Mesenchymal stem cell (in vitro differentiated cells and primary cell): ENCODE results near the gene BSPRY.

Experiments used
- DNase-seq: peaks from one replicate; pipeline ENCODE4 v3.0.0-alpha.2; 2013
- H2AFZ ChIP-seq: one replicate; pipeline ENCODE4 v1.6.1; 2013; ENCODE audit warnings: low read depth, mild to moderate bottlenecking, control low read depth, inconsistent platforms, low read length, moderate library complexity
- H2AK5ac ChIP-seq: 2 replicates; pipeline ENCODE4 v1.6.1; 2013; ENCODE audit warnings: low read length, moderate library complexity, mild to moderate bottlenecking, inconsistent platforms; ENCODE audit not compliant: severe bottlenecking
- H2BK120ac ChIP-seq: one replicate; pipeline ENCODE4 v1.6.1; 2013; ENCODE audit warnings: low read depth, mild to moderate bottlenecking, inconsistent platforms, low read length, moderate library complexity
- H2BK12ac ChIP-seq, 2 experiments: one replicate each; pipeline ENCODE4 v1.6.1; 2013; ENCODE audit warnings: inconsistent platforms in 2 of 2, low read length in 2 of 2, mild to moderate bottlenecking in 2 of 2, moderate library complexity in 2 of 2, control low read depth in 1 of 2
- H2BK15ac ChIP-seq: one replicate; pipeline ENCODE4 v1.6.1; 2013; ENCODE audit warnings: mild to moderate bottlenecking, low read depth, inconsistent platforms; ENCODE audit not compliant: poor library complexity, severe bottlenecking
- H2BK5ac ChIP-seq: 2 replicates; pipeline ENCODE4 v1.6.1; 2013; ENCODE audit warnings: low read depth, mild to moderate bottlenecking, low read length, control low read depth, inconsistent platforms; ENCODE audit not compliant: poor library complexity, severe bottlenecking
- H3K14ac ChIP-seq, 2 experiments: one replicate each; pipeline ENCODE4 v1.6.1; 2013; ENCODE audit warnings: inconsistent platforms in 2 of 2, low read length in 2 of 2, control low read depth in 1 of 2, mild to moderate bottlenecking in 1 of 2, moderate library complexity in 1 of 2
- H3K18ac ChIP-seq, 2 experiments: one replicate each; pipeline ENCODE4 v1.6.1; 2013; ENCODE audit warnings: inconsistent platforms in 2 of 2, low read length in 2 of 2, control low read depth in 1 of 2, low read depth in 1 of 2, mild to moderate bottlenecking in 1 of 2
- H3K23ac ChIP-seq, 2 experiments: one replicate each; pipeline ENCODE4 v1.6.1; 2013; ENCODE audit warnings: inconsistent platforms in 2 of 2, low read length in 2 of 2, mild to moderate bottlenecking in 2 of 2, moderate library complexity in 2 of 2, control low read depth in 1 of 2
- H3K27ac ChIP-seq: 2 replicates; pipeline ENCODE4 v1.5.1; 2013; ENCODE audit warnings: mild to moderate bottlenecking, moderate library complexity, low read length, control low read depth, inconsistent platforms; ENCODE audit not compliant: poor library complexity, severe bottlenecking
- H3K27me3 ChIP-seq, 2 experiments: 2 replicates each; pipeline versions ENCODE4 v1.6.1 to v1.7.0; 2013; ENCODE audit warnings: low read length in 2 of 2, mild to moderate bottlenecking in 2 of 2, moderate library complexity in 2 of 2, control low read depth in 1 of 2, inconsistent platforms in 1 of 2; ENCODE audit not compliant: control insufficient read depth in 1 of 2, insufficient read depth in 1 of 2
- H3K36me3 ChIP-seq, 2 experiments: 2 replicates each; pipeline versions ENCODE4 v1.6.1 to v1.7.0; 2013; ENCODE audit warnings: low read length in 2 of 2, control low read depth in 1 of 2, inconsistent platforms in 1 of 2, low read depth in 1 of 2, mild to moderate bottlenecking in 1 of 2; ENCODE audit not compliant: insufficient read depth in 2 of 2, control insufficient read depth in 1 of 2
- H3K4ac ChIP-seq, 2 experiments: one replicate each; pipeline ENCODE4 v1.6.1; 2013; ENCODE audit warnings: inconsistent platforms in 2 of 2, low read length in 2 of 2, mild to moderate bottlenecking in 2 of 2, moderate library complexity in 2 of 2, control low read depth in 1 of 2, low read depth in 1 of 2
- H3K4me1 ChIP-seq: 2 replicates; pipeline ENCODE4 v1.6.1; 2013; ENCODE audit warnings: low read depth, low read length, control low read depth; ENCODE audit not compliant: control insufficient read depth, insufficient read depth
- H3K4me2 ChIP-seq: 2 replicates; pipeline ENCODE4 v1.6.1; 2013; ENCODE audit warnings: low read length, mild to moderate bottlenecking, inconsistent platforms; ENCODE audit not compliant: poor library complexity, severe bottlenecking
- H3K4me3 ChIP-seq, 2 experiments: 2 replicates each; pipeline versions ENCODE4 v1.5.1 to v1.7.0; 2013; ENCODE audit warnings: low read length in 2 of 2, mild to moderate bottlenecking in 2 of 2, control low read depth in 1 of 2, low read depth in 1 of 2; ENCODE audit not compliant: insufficient read depth in 1 of 2
- H3K79me1 ChIP-seq: replicated peaks from 2 replicates; pipeline ENCODE4 v1.6.1; 2013; ENCODE audit warnings: mild to moderate bottlenecking, control low read depth, low read length, inconsistent platforms; ENCODE audit not compliant: poor library complexity, severe bottlenecking
- H3K9ac ChIP-seq: 2 replicates; pipeline ENCODE4 v1.7.0; 2013; ENCODE audit warnings: mild to moderate bottlenecking, low read length, moderate library complexity
- H3K9me3 ChIP-seq: 2 replicates; pipeline ENCODE4 v1.7.0; 2013; ENCODE audit warnings: mild to moderate bottlenecking, low read length; ENCODE audit not compliant: control insufficient read depth
- H4K8ac ChIP-seq: one replicate; pipeline ENCODE4 v1.6.1; 2013; ENCODE audit warnings: inconsistent platforms, mild to moderate bottlenecking, low read length, moderate library complexity
- H4K91ac ChIP-seq: one replicate; pipeline ENCODE4 v1.6.1; 2013; ENCODE audit warnings: mild to moderate bottlenecking, low read length, inconsistent platforms
- WGBS: methylation state at CpG from one replicate; pipeline ENCODE4 v1.1.7; 2013; ENCODE audit warnings: mixed read lengths; 5-methylcytosine and 5-hydroxymethylcytosine counted together

Gene BSPRY

DNA sequence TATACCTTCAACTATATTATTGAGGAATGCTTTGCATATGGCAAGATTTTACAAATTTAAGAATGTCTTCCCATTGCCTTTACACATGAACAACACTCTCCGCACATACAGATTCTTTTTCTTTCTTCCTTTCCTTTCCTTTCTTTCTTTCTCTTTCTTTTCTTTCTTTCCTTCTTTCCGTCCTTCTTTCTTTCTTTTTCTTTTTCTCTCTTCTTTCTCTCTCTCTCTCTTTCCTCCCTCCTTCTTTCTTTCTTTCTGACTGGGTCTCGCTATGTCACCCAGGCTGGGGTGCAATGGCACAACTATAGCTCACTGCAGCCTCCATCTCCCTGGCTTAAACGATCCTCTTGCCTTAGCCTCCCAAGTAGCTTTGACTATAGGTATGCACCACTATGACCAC is 23.1 kb upstream of the BSPRY start:
- Histone ChIP-seq H4K91ac (no peak overlapping the region), H3K14ac (no peak overlapping the region), H3K9me3 (no peaks in the 10 kb centered on the region), H2BK120ac (no peak overlapping the region), H3K36me3 (peaks cover 0 to 31% of the 10 kb centered on the region in 2 experiments), H2BK12ac (no peak overlapping the region), H3K4me2 (no peak overlapping the region), H2BK5ac (no peak overlapping the region), H2BK15ac (no peak overlapping the region), H3K4ac (no peak overlapping the region), H3K23ac (no peak overlapping the region), H3K4me1 (no peaks in the 10 kb centered on the region), H4K8ac (no peak overlapping the region), H3K27ac (no peak overlapping the region), H3K79me1 (no peaks in the 10 kb centered on the region), H3K9ac (no peak overlapping the region), H3K27me3 (peaks cover 0 to 6% of the 10 kb centered on the region in 2 experiments), H2AK5ac (no peak overlapping the region), H3K18ac (no peak overlapping the region), H3K4me3 (no peak overlapping the region), H2AFZ (no peak overlapping the region)
- no peak for DNase-seq
- 96% methylated on average over 3 of the region's 4 CpGs for WGBS

GRCh38 chr9:113328045-113328782 is 21.1 kb upstream of the BSPRY start:
- no peak overlapping the region for H3K4ac ChIP-seq
- no peak overlapping the region for H4K91ac ChIP-seq
- H3K9ac ChIP-seq = no peak overlapping the region
- no peak for DNase-seq
- no peak overlapping the region for H3K4me3 ChIP-seq
- H3K36me3 ChIP-seq = peaks cover 0 to 33% of the 10 kb centered on the region in 2 experiments
- H3K27ac ChIP-seq = no peak overlapping the region
- no peak overlapping the region for H2AK5ac ChIP-seq
- no peak overlapping the region for H3K23ac ChIP-seq
- no peaks in the 10 kb centered on the region for H3K27me3 ChIP-seq
- H3K9me3 ChIP-seq = no peaks in the 10 kb centered on the region
- no peak overlapping the region for H3K4me2 ChIP-seq
- H2AFZ ChIP-seq = no peak overlapping the region
- H3K79me1 ChIP-seq = no peaks in the 10 kb centered on the region
- H2BK5ac ChIP-seq = no peak overlapping the region
- H2BK120ac ChIP-seq = no peak overlapping the region
- H3K14ac ChIP-seq = no peak overlapping the region
- no peak overlapping the region for H2BK12ac ChIP-seq
- 89% methylated on average over 1 of the region's 3 CpGs for WGBS
- no peak overlapping the region for H4K8ac ChIP-seq
- no peaks in the 10 kb centered on the region for H3K4me1 ChIP-seq
- H3K18ac ChIP-seq = no peak overlapping the region
- H2BK15ac ChIP-seq = no peak overlapping the region

DNA sequence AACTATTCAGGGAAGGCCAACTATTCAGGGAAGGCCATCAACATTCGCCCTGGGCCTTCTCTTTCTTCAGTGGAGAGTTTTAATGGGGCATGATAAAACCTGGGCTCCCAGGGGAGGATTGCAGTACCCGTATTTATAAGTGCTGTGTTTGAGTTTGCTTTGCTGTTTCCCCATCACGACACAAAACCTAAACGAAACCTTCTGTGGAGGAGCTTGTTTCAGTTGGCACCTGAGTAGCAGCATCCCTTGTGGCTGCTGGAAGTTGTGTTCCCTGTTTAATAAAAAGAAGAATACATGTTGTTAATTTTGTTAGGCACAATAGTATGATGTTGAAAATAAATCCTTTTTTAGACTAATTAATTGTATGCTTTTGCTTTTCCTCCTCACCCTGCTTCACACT is 17.6 kb upstream of the BSPRY start:
- H2AK5ac ChIP-seq = no peak overlapping the region
- H2BK12ac ChIP-seq = no peak overlapping the region
- H3K36me3 ChIP-seq = peaks cover 0 to 33% of the 10 kb centered on the region in 2 experiments
- H4K91ac ChIP-seq = no peak overlapping the region
- no peak overlapping the region for H2BK15ac ChIP-seq
- no peaks in the 10 kb centered on the region for H3K4me1 ChIP-seq
- H4K8ac ChIP-seq = no peak overlapping the region
- H3K9ac ChIP-seq = no peak overlapping the region
- 71% methylated on average over 4 of the region's 4 CpGs for WGBS
- H3K27ac ChIP-seq = no peak overlapping the region
- H3K4me3 ChIP-seq = no peak overlapping the region
- H3K23ac ChIP-seq = no peak overlapping the region
- no peak overlapping the region for H3K14ac ChIP-seq
- no peak for DNase-seq
- no peaks in the 10 kb centered on the region for H3K79me1 ChIP-seq
- H2BK120ac ChIP-seq = no peak overlapping the region
- no peak overlapping the region for H3K4ac ChIP-seq
- no peak overlapping the region for H2BK5ac ChIP-seq
- no peak overlapping the region for H2AFZ ChIP-seq
- H3K18ac ChIP-seq = no peak overlapping the region
- no peaks in the 10 kb centered on the region for H3K27me3 ChIP-seq
- H3K4me2 ChIP-seq = no peak overlapping the region
- H3K9me3 ChIP-seq = no peaks in the 10 kb centered on the region

DNA sequence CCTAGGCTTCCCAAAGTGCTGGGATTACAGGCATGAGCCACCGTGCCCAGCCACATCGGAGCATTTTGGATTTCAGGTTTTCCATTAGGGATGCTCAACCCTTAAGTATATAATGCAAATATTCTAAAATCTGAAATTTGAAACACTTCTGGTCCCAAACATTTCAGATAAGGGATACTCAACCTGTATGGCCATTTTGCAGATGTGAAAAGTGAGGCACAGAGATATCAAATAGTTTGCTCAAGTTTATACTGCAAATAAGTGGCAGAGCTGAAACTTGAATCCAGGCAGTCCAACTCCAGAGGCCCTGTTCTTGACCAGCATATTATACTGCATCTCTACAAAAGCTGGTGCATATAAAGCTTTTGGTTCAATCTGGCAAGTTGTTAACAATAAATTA is 11.6 kb upstream of the BSPRY start:
- H2BK120ac ChIP-seq = no peak overlapping the region
- DNase-seq = no peak
- no peak overlapping the region for H2AFZ ChIP-seq
- H3K4ac ChIP-seq = no peak overlapping the region
- H3K4me2 ChIP-seq = no peak overlapping the region
- no CpG with 5 or more reads among the region's 2 CpGs for WGBS
- no peak overlapping the region for H2BK15ac ChIP-seq
- no peaks in the 10 kb centered on the region for H3K79me1 ChIP-seq
- H4K8ac ChIP-seq = no peak overlapping the region
- peaks cover 2% of the 10 kb centered on the region for H3K4me1 ChIP-seq
- H3K27ac ChIP-seq = no peak overlapping the region
- no peak overlapping the region for H3K9ac ChIP-seq
- H2BK12ac ChIP-seq = no peak overlapping the region
- H2AK5ac ChIP-seq = no peak overlapping the region
- no peak overlapping the region for H2BK5ac ChIP-seq
- no peaks in the 10 kb centered on the region for H3K36me3 ChIP-seq
- no peaks in the 10 kb centered on the region for H3K27me3 ChIP-seq
- no peak overlapping the region for H4K91ac ChIP-seq
- no peak overlapping the region for H3K4me3 ChIP-seq
- no peak overlapping the region for H3K18ac ChIP-seq
- no peaks in the 10 kb centered on the region for H3K9me3 ChIP-seq
- no peak overlapping the region for H3K14ac ChIP-seq
- no peak overlapping the region for H3K23ac ChIP-seq
